Endothelial cell of umbilical vein (primary cell): Measurements from ENCODE around the gene ARHGEF25.

Experiments used
- EZH2 ChIP-seq: IDR thresholded peaks from 2 replicates; pipeline ENCODE4 v1.6.1; 2012; ENCODE audit warnings: borderline replicate concordance, low read depth, mild to moderate bottlenecking, moderate library complexity, low read length, inconsistent platforms; ENCODE audit not compliant: severe bottlenecking
- FOS ChIP-seq: IDR thresholded peaks from 2 replicates; pipeline ENCODE4 v1.6.1; 2011; ENCODE audit warnings: mild to moderate bottlenecking, low read length, moderate library complexity, borderline replicate concordance; ENCODE audit not compliant: insufficient read depth
- GATA2 ChIP-seq: IDR thresholded peaks from 2 replicates; pipeline ENCODE4 v1.7.0; 2011; ENCODE audit warnings: low read depth, mild to moderate bottlenecking, moderate library complexity, mixed read lengths, low read length; ENCODE audit not compliant: insufficient read length, insufficient read depth
- MYC ChIP-seq: IDR thresholded peaks from one replicate; pipeline ENCODE4 v1.6.1; 2011; ENCODE audit warnings: mild to moderate bottlenecking, low read depth, low read length
- POLR2A ChIP-seq: IDR thresholded peaks from 2 replicates; pipeline ENCODE4 v1.6.1; 2012; ENCODE audit warnings: low read depth, mild to moderate bottlenecking, control low read depth, low read length
- POLR2AphosphoS5 ChIP-seq: IDR thresholded peaks from 2 replicates; pipeline ENCODE4 v1.6.1; 2012; ENCODE audit warnings: low read depth, mild to moderate bottlenecking, control low read depth, low read length, moderate library complexity; ENCODE audit not compliant: insufficient read depth
- TF ChIP-seq, protein P1 (sequence below), 2 donors: IDR thresholded peaks; 1 replicate in 1 of 2; 2 replicates in 1 of 2; pipeline ENCODE4 v1.5.1; 2011; ENCODE audit warnings: low read length in 2 of 2, mild to moderate bottlenecking in 2 of 2, moderate library complexity in 2 of 2, control low read depth in 1 of 2, inconsistent platforms in 1 of 2, low read depth in 1 of 2; ENCODE audit not compliant: insufficient read depth in 1 of 2; ENCODE audit errors: extremely low read depth in 1 of 2
- TF ChIP-seq, protein P2 (sequence below): IDR thresholded peaks from 2 replicates; pipeline ENCODE4 v1.6.1; 2011; ENCODE audit not compliant: insufficient read depth, insufficient read length

DNA sequence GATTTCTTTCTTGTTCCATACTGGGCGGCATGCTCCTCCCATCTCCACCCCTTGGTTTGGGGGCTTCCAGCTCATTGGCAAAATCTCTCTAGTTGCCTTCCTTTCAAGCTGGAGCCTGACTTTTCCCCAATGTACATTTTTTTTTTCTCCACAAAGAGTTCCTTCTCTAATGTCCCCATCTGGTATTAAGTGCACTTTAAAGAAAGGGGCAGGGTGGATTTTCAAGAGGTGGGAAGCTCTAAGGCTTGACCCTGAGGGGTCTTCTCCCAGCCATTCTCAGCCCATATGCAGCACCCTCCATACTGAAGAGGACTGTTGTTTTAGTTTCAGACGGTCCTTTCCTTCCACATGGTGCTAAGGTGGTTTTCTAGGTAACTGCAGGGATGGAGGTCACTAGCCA is 26.1 kb upstream of the ARHGEF25 start:
- TF ChIP-seq, protein P1, sequence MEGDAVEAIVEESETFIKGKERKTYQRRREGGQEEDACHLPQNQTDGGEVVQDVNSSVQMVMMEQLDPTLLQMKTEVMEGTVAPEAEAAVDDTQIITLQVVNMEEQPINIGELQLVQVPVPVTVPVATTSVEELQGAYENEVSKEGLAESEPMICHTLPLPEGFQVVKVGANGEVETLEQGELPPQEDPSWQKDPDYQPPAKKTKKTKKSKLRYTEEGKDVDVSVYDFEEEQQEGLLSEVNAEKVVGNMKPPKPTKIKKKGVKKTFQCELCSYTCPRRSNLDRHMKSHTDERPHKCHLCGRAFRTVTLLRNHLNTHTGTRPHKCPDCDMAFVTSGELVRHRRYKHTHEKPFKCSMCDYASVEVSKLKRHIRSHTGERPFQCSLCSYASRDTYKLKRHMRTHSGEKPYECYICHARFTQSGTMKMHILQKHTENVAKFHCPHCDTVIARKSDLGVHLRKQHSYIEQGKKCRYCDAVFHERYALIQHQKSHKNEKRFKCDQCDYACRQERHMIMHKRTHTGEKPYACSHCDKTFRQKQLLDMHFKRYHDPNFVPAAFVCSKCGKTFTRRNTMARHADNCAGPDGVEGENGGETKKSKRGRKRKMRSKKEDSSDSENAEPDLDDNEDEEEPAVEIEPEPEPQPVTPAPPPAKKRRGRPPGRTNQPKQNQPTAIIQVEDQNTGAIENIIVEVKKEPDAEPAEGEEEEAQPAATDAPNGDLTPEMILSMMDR (IDR thresholded peaks at IDR 0.05; ENCODE audit: extremely low read depth in 1 of 2, insufficient read depth in 1 of 2, low read depth in 1 of 2, low read length in 2 of 2) = no peak
- TF ChIP-seq EZH2 (no peak), POLR2A (no peak), GATA2 (no peak), POLR2AphosphoS5 (no peak), FOS (no peak), MYC (no peak)
- TF ChIP-seq, protein P2, sequence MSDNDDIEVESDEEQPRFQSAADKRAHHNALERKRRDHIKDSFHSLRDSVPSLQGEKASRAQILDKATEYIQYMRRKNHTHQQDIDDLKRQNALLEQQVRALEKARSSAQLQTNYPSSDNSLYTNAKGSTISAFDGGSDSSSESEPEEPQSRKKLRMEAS = no peak
